Medulla oblongata (tissue), 1 donor: ENCODE results near the gene ARHGAP24.

Experiments
- DNase-seq: peaks from one replicate; pipeline ENCODE4 v3.0.0-alpha.2; 2015; ENCODE audit errors: extremely low spot score

ARHGAP24 gene

GRCh38 chr4:85580489-85580888, 105.5 kb downstream of the ARHGAP24 start:
- no peak for DNase-seq

GRCh38 chr4:85587952-85588351, 113.0 kb downstream of the ARHGAP24 start:
- no peak for DNase-seq

GRCh38 chr4:85591406-85592098, 116.6 kb downstream of the ARHGAP24 start:
- DNase-seq = no peak

DNA sequence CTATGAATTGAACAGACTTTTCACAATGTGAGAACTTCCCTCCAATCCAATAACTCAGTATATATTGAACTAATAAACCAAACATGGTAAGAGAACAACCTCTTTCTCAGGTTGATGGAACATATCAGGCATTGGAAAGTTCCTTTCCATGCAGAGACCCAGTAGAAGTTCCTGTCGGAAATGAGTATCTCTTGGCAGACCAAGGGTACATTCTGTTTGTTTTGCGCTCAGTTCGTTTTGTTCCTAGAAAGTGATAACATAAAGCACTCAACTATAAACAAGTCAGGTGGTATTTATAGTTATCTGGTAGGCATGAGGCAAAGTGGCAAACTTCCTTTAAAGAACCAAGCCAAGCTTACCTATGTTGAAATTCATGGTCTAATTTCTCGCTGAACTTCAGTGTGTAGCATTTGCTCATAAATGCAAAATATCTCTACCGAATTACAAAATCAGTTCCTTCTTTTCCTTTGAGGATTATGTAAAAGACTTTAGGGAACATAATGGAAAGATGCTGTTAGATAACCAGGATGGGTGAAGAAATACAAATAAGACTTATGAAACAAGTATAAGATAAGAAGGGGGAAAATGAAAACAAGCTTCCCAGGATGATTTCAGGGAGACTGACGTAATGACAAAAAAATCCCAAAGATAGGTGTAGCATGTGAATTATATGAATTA, 120.3 kb downstream of the ARHGAP24 start:
- DNase-seq = no peak

DNA sequence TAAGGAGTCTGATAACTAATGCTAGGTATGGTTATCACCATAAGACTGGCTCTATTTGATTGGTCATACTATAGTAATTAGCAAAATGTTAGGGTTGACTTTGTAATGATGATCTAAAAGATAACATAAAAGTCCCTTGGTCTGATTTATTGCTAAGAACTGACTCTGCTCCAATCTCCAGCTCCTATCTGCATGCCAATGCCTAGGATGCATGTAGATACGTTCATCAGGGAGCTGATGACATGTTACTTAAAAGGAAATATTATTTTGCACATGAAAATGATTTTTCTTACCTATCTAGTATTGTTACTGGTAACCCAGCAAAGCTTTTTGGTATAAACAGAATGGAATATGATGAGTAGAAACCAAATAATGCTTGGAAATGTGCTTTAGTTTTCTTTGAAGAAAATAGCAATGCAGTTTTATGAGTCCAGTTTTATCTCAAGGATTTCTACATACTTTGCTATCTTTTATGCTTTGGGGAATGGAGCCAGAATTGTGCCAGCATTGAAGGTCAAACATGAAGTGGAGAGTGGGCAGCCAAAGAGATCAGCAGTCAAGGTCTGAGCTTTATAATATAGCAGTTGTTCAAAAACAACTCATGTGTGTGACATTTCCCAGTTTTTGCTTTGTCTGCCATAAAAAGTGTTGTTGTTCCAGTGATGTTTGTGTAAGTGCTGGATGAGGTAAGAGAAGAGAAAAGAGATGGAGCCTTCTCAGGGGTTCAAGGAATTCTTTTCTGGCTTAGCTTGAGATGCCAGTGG, 121.0 kb downstream of the ARHGAP24 start:
- no peak for DNase-seq

- DNase-seq = no peak
Observed at GRCh38 chr4:85598936-85599335, 124.0 kb downstream of the ARHGAP24 start.

- no peak for DNase-seq
Observed at GRCh38 chr4:85600501-85600900, 125.6 kb downstream of the ARHGAP24 start.

GRCh38 chr4:85603437-85604336, 128.7 kb downstream of the ARHGAP24 start:
- DNase-seq = peak; percentile 26

- no peak for DNase-seq
Observed at GRCh38 chr4:85606505-85606904, 131.6 kb downstream of the ARHGAP24 start.

GRCh38 chr4:85607624-85608023, 132.7 kb downstream of the ARHGAP24 start:
- no peak for DNase-seq

GRCh38 chr4:85610450-85610849, 135.5 kb downstream of the ARHGAP24 start:
- no peak for DNase-seq

GRCh38 chr4:85611661-85612060, 136.7 kb downstream of the ARHGAP24 start:
- DNase-seq = no peak

DNA sequence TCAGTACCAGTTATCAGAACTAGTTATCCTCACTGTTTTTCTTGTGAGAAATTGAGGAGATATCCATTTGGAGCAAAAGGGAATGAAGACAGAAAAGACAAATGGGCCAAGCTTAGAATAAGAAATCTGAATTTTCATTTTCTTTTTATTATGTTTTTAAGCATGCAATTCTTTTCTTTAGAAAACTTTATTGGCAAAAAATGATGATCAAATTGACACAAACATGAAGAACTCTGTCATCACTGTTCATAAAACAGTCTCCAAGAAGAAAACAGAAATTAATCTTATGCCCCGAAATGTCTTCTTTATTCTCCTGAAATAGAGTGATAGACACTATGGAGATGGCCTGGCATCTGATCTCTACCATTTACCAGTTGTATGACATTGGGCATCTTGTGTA, 139.0 kb downstream of the ARHGAP24 start:
- no peak for DNase-seq

DNA sequence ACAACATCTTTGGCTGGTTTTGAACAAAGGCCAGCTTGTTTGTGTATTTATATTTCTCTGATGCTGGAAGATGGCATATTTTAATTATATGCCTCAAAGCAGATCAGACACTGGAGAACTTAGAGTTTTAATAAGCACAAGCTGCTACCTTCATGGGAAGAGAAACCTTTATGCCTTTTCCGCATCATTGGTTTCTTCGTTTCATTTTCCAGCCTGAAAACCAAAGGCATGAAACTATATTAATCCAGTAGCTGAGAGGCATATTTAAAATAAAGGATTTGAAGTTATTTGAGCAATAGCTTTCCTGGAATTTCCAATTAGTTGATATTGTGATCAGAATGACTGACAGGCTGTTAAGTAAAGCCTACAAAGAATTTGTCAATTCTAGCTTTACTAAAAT, 141.0 kb downstream of the ARHGAP24 start:
- no peak for DNase-seq

DNA sequence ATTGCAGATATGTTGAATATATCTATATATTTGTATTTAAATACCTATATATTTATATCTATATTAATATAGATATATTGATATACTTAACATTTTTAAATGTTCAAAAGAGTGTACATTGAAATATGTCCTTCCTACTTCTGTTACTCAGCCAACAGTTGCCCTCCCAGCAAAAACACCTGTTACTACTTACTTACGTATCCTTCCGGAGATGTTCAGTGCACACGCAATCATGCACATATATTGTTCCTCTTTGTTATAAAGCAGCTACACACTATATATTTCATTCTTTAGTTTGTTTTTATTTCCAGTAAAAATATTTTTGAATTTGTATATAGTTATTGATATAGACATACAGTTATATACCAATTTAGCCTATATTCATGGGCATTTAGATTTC, 142.3 kb downstream of the ARHGAP24 start:
- DNase-seq = no peak

GRCh38 chr4:85632981-85633380, 158.0 kb downstream of the ARHGAP24 start:
- DNase-seq = no peak

DNA sequence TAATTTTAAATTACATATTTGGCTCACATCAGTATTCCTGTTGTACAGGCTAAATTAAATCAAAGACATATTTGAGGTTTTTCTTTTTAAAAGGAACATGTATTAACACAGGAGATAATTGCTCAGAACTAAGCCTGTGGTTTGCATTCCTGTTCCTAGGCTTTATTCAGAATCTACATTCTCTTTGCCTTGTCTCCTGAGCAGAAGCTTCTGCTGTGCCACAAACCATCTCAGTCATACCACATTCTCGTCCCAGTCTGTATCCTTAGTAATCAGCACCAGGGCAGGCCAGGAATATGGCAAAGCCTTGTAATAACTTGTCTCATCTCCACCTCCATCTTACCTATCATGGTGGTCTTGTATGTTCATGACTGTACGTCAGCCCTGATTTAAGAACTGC, 162.8 kb downstream of the ARHGAP24 start:
- no peak for DNase-seq

GRCh38 chr4:85639946-85640345, 165.0 kb downstream of the ARHGAP24 start:
- DNase-seq = no peak

DNA sequence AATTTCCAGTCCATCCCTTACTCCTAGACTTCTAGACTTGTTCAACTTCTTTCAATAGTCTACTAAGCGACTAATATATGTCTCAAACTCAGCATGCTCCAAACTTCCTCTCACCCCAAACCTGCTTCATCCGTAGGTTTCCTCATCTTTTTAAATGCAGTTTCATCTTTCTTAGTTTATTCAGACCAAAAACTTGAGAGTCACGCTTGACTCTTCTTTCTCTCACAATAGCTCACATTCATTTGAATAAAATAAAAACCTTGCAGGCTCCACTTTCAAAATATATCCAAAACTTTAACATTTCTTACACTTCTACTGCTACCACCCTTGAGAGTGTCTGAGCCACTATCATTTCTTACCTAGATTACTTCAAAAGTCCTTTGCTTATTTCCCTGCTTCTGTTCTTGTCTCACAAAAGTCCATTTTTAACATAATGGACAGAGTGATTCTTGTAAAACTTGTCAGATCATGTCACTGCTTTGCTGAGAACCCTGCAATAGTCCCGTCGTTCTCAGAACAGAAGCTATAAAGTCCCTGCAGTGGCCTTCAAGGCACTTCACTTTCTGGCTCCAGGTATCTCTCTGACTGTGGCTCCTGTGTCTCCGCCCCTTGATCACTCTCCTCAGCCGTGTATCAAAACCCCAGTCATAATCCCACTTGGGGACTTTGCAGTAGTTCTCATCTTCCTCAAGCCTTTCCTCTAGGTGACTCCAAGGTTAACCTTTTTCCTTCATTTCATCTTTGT, 167.6 kb downstream of the ARHGAP24 start:
- DNase-seq = no peak

- no peak for DNase-seq
Observed at GRCh38 chr4:85644061-85644460, 169.1 kb downstream of the ARHGAP24 start.

GRCh38 chr4:85650908-85651307, 176.0 kb downstream of the ARHGAP24 start:
- no peak for DNase-seq
